Activated naive CD8-positive, alpha-beta T cell (primary cell): Measurements from ENCODE around the gene HCRTR2.
"Not testable (repeated sequence)": the region's sequence is repeated elsewhere in the genome, so short reads cannot be mapped to it uniquely, and the experiment has no call there.

Source experiments
- H3K27ac Mint-ChIP-seq: one replicate; pipeline ENCODE4 v1.8.0; 2021; ENCODE audit warnings: mixed read lengths
- H3K27me3 Mint-ChIP-seq: one replicate; pipeline ENCODE4 v1.8.0; 2021; ENCODE audit warnings: mixed read lengths
- H3K36me3 Mint-ChIP-seq: one replicate; pipeline ENCODE4 v1.8.0; 2021; ENCODE audit warnings: mixed read lengths
- H3K4me1 Mint-ChIP-seq: one replicate; pipeline ENCODE4 v1.8.0; 2021; ENCODE audit warnings: low read depth, mixed read lengths
- H3K4me3 Mint-ChIP-seq: one replicate; pipeline ENCODE4 v1.8.0; 2021; ENCODE audit warnings: mild to moderate bottlenecking, mixed read lengths
- H3K9me3 Mint-ChIP-seq: one replicate; pipeline ENCODE4 v1.8.0; 2021; ENCODE audit warnings: low read depth, mixed read lengths

HCRTR2 gene

GRCh38 chr6:55184782-55185530 lies 10.6 kb downstream of the HCRTR2 start:
- H3K27me3 Mint-ChIP-seq: no peaks in the 10 kb centered on the region
- peaks cover 5% of the 10 kb centered on the region for H3K9me3 Mint-ChIP-seq
- no peaks in the 10 kb centered on the region for H3K36me3 Mint-ChIP-seq
- no peaks in the 10 kb centered on the region for H3K4me1 Mint-ChIP-seq
- H3K4me3 Mint-ChIP-seq: no peak overlapping the region
- H3K27ac Mint-ChIP-seq: no peak overlapping the region

GRCh38 chr6:55198715-55199114 lies 24.4 kb downstream of the HCRTR2 start:
- peaks cover 4% of the 10 kb centered on the region for H3K9me3 Mint-ChIP-seq
- H3K4me3 Mint-ChIP-seq: no peak overlapping the region
- H3K27ac Mint-ChIP-seq: no peak overlapping the region
- H3K36me3 Mint-ChIP-seq: no peaks in the 10 kb centered on the region
- H3K27me3 Mint-ChIP-seq: no peaks in the 10 kb centered on the region
- no peaks in the 10 kb centered on the region for H3K4me1 Mint-ChIP-seq

GRCh38 chr6:55199239-55199638 lies 24.9 kb downstream of the HCRTR2 start:
- no peaks in the 10 kb centered on the region for H3K36me3 Mint-ChIP-seq
- H3K4me3 Mint-ChIP-seq: no peak overlapping the region
- peaks cover 4% of the 10 kb centered on the region for H3K9me3 Mint-ChIP-seq
- no peaks in the 10 kb centered on the region for H3K27me3 Mint-ChIP-seq
- no peaks in the 10 kb centered on the region for H3K4me1 Mint-ChIP-seq
- H3K27ac Mint-ChIP-seq: no peak overlapping the region

GRCh38 chr6:55208478-55209458 lies 34.5 kb downstream of the HCRTR2 start:
- Mint-ChIP-seq H3K4me3 (no peak overlapping the region), H3K27me3 (no peaks in the 10 kb centered on the region), H3K4me1 (no peaks in the 10 kb centered on the region), H3K27ac (no peak overlapping the region), H3K9me3 (peaks cover 6% of the 10 kb centered on the region), H3K36me3 (no peaks in the 10 kb centered on the region)

- no peak overlapping the region for H3K27ac Mint-ChIP-seq
- no peaks in the 10 kb centered on the region for H3K36me3 Mint-ChIP-seq
- H3K4me1 Mint-ChIP-seq: no peaks in the 10 kb centered on the region
- H3K9me3 Mint-ChIP-seq: peaks cover 12% of the 10 kb centered on the region
- no peaks in the 10 kb centered on the region for H3K27me3 Mint-ChIP-seq
- H3K4me3 Mint-ChIP-seq: no peak overlapping the region
Observed at GRCh38 chr6:55210952-55211351, 36.6 kb downstream of the HCRTR2 start.

- no peak overlapping the region for H3K4me3 Mint-ChIP-seq
Observed at GRCh38 chr6:55212156-55212555, 37.8 kb downstream of the HCRTR2 start.

GRCh38 chr6:55220961-55221360 lies 46.6 kb downstream of the HCRTR2 start:
- Mint-ChIP-seq H3K27me3 (no peaks in the 10 kb centered on the region), H3K9me3 (peaks cover 6% of the 10 kb centered on the region), H3K27ac (no peak overlapping the region), H3K36me3 (no peaks in the 10 kb centered on the region), H3K4me3 (no peak overlapping the region), H3K4me1 (no peaks in the 10 kb centered on the region)

More at GRCh38 chr6:55212156-55212555, 37.8 kb downstream of the HCRTR2 start:
- Mint-ChIP-seq H3K27me3 (no peaks in the 10 kb centered on the region), H3K27ac (no peak overlapping the region), H3K9me3 (peaks cover 12% of the 10 kb centered on the region), H3K36me3 (no peaks in the 10 kb centered on the region), H3K4me1 (no peaks in the 10 kb centered on the region)

- Mint-ChIP-seq H3K27ac (no peak overlapping the region), H3K9me3 (peaks cover 7% of the 10 kb centered on the region), H3K27me3 (no peaks in the 10 kb centered on the region)
Observed at GRCh38 chr6:55227862-55228261, 53.5 kb downstream of the HCRTR2 start.

GRCh38 chr6:55239099-55239498 lies 64.8 kb downstream of the HCRTR2 start:
- Mint-ChIP-seq H3K36me3 (no peaks in the 10 kb centered on the region), H3K4me3 (no peak overlapping the region), H3K9me3 (peaks cover 11% of the 10 kb centered on the region), H3K4me1 (no peaks in the 10 kb centered on the region), H3K27me3 (no peaks in the 10 kb centered on the region), H3K27ac (no peak overlapping the region)

More at GRCh38 chr6:55227862-55228261, 53.5 kb downstream of the HCRTR2 start:
- Mint-ChIP-seq H3K4me1 (no peaks in the 10 kb centered on the region), H3K36me3 (no peaks in the 10 kb centered on the region), H3K4me3 (no peak overlapping the region)

GRCh38 chr6:55240975-55241605 lies 66.8 kb downstream of the HCRTR2 start:
- H3K36me3 Mint-ChIP-seq, H3K4me1 Mint-ChIP-seq, H3K27ac Mint-ChIP-seq, H3K4me3 Mint-ChIP-seq, H3K27me3 Mint-ChIP-seq: not testable (repeated sequence)
- peaks cover 11% of the 10 kb centered on the region for H3K9me3 Mint-ChIP-seq

- Mint-ChIP-seq H3K4me1 (no peaks in the 10 kb centered on the region), H3K27ac (no peak overlapping the region), H3K4me3 (no peak overlapping the region), H3K36me3 (no peaks in the 10 kb centered on the region), H3K9me3 (peaks cover 3% of the 10 kb centered on the region), H3K27me3 (no peaks in the 10 kb centered on the region)
Observed at GRCh38 chr6:55250400-55250799, 76.1 kb downstream of the HCRTR2 start.

GRCh38 chr6:55255113-55255512 lies 80.8 kb downstream of the HCRTR2 start:
- Mint-ChIP-seq H3K4me3 (no peak overlapping the region), H3K27ac (no peak overlapping the region), H3K9me3 (no peaks in the 10 kb centered on the region), H3K4me1 (no peaks in the 10 kb centered on the region), H3K27me3 (no peaks in the 10 kb centered on the region), H3K36me3 (no peaks in the 10 kb centered on the region)

GRCh38 chr6:55260181-55260580 lies 85.9 kb downstream of the HCRTR2 start:
- Mint-ChIP-seq H3K9me3 (peaks cover 11% of the 10 kb centered on the region), H3K36me3 (no peaks in the 10 kb centered on the region), H3K4me3 (no peak overlapping the region), H3K27ac (no peak overlapping the region), H3K27me3 (no peaks in the 10 kb centered on the region), H3K4me1 (no peaks in the 10 kb centered on the region)

- H3K27ac Mint-ChIP-seq: no peak overlapping the region
- H3K27me3 Mint-ChIP-seq: no peaks in the 10 kb centered on the region
- H3K9me3 Mint-ChIP-seq: peaks cover 11% of the 10 kb centered on the region
- no peaks in the 10 kb centered on the region for H3K36me3 Mint-ChIP-seq
- H3K4me1 Mint-ChIP-seq: no peaks in the 10 kb centered on the region
- H3K4me3 Mint-ChIP-seq: no peak overlapping the region
Observed at GRCh38 chr6:55265409-55266114, 91.2 kb downstream of the HCRTR2 start.
